Measurements from ENCODE around the gene SMIM27. TPM values are rescaled to one million over a fixed set of nuclear protein-coding genes. Genes with fewer than 3 reads are reported as not detected.
"Not testable (repeated sequence)": the region's sequence is repeated elsewhere in the genome, so short reads cannot be mapped to it uniquely, and the experiment has no call there.

The SMIM27 gene
- total RNA-seq, 1 donor from 2014 or later: 4.1 TPM

DNA sequence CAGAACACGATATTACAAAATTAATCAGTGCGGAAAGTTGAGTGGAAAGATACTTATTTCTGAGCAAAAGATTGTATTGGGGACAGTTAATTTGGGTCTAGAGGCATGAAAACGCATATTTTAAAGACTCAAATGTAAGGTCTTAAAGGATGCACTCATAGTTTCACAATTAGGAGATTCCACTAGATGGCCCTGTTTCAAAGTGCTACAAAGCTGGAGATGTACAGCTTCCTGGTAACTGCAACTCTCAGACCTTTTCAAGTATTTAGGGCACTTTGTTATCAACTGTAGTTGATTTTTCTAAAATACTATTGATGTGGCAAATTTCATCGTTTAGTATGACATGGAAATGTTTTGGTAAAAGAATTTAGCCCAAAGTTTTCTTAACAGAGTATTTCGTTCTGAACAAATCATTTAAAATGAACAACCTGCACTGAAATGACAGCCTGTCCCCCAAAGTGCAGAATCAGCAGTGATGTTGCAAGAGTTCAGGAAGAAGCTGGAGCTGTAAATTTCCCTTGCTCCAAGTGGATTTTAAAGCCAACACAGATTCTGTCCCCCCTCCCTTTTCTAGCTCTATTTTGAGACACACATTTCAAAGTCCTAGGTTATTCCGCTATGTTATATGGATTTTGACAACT lies 37.1 kb downstream of the SMIM27 start:
- Histone ChIP-seq H3K4me3 (ENCODE audit: low read depth, low read length) (no peak overlapping the region), H3K36me3 (ENCODE audit: control insufficient read depth, insufficient read depth, low read length) (no peaks in the 10 kb centered on the region), H3K27me3 (ENCODE audit: control insufficient read depth, insufficient read depth, low read length) (no peaks in the 10 kb centered on the region)
- DNase-seq (ENCODE audit: low read depth): peak; percentile 14
- TF ChIP-seq, protein P1, sequence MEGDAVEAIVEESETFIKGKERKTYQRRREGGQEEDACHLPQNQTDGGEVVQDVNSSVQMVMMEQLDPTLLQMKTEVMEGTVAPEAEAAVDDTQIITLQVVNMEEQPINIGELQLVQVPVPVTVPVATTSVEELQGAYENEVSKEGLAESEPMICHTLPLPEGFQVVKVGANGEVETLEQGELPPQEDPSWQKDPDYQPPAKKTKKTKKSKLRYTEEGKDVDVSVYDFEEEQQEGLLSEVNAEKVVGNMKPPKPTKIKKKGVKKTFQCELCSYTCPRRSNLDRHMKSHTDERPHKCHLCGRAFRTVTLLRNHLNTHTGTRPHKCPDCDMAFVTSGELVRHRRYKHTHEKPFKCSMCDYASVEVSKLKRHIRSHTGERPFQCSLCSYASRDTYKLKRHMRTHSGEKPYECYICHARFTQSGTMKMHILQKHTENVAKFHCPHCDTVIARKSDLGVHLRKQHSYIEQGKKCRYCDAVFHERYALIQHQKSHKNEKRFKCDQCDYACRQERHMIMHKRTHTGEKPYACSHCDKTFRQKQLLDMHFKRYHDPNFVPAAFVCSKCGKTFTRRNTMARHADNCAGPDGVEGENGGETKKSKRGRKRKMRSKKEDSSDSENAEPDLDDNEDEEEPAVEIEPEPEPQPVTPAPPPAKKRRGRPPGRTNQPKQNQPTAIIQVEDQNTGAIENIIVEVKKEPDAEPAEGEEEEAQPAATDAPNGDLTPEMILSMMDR (IDR thresholded peaks at IDR 0.05; ENCODE audit: insufficient read depth, low read length, poor library complexity, severe bottlenecking): peak; percentile 47

GRCh38 chr9:32590476-32590875 lies 38.3 kb downstream of the SMIM27 start:
- no peak for DNase-seq (ENCODE audit: low read depth)

GRCh38 chr9:32590898-32591297 lies 38.8 kb downstream of the SMIM27 start:
- no peak overlapping the region for H3K4me3 ChIP-seq (ENCODE audit: low read depth, low read length)
- no peak for DNase-seq (ENCODE audit: low read depth)
- TF ChIP-seq, protein P1 (IDR thresholded peaks at IDR 0.05; ENCODE audit: insufficient read depth, low read length, poor library complexity, severe bottlenecking): no peak
- H3K27me3 ChIP-seq (ENCODE audit: control insufficient read depth, insufficient read depth, low read length): no peaks in the 10 kb centered on the region
- no peaks in the 10 kb centered on the region for H3K36me3 ChIP-seq (ENCODE audit: control insufficient read depth, insufficient read depth, low read length)

More at GRCh38 chr9:32590476-32590875, 38.3 kb downstream of the SMIM27 start:
- no peaks in the 10 kb centered on the region for H3K27me3 ChIP-seq (ENCODE audit: control insufficient read depth, insufficient read depth, low read length)
- TF ChIP-seq, protein P1 (IDR thresholded peaks at IDR 0.05; ENCODE audit: insufficient read depth, low read length, poor library complexity, severe bottlenecking): no peak
- H3K36me3 ChIP-seq (ENCODE audit: control insufficient read depth, insufficient read depth, low read length): no peaks in the 10 kb centered on the region
- no peak overlapping the region for H3K4me3 ChIP-seq (ENCODE audit: low read depth, low read length)

- no peak for DNase-seq (ENCODE audit: low read depth)
- Histone ChIP-seq H3K4me3 (ENCODE audit: low read depth, low read length) (no peak overlapping the region), H3K27me3 (ENCODE audit: control insufficient read depth, insufficient read depth, low read length) (no peaks in the 10 kb centered on the region), H3K36me3 (ENCODE audit: control insufficient read depth, insufficient read depth, low read length) (no peaks in the 10 kb centered on the region)
- TF ChIP-seq, protein P1 (IDR thresholded peaks at IDR 0.05; ENCODE audit: insufficient read depth, low read length, poor library complexity, severe bottlenecking): no peak
Observed at GRCh38 chr9:32596096-32596865, 44.2 kb downstream of the SMIM27 start.

GRCh38 chr9:32596936-32597335 lies 44.8 kb downstream of the SMIM27 start:
- TF ChIP-seq, protein P1 (IDR thresholded peaks at IDR 0.05; ENCODE audit: insufficient read depth, low read length, poor library complexity, severe bottlenecking): no peak
- no peak for DNase-seq (ENCODE audit: low read depth)
- Histone ChIP-seq H3K4me3 (ENCODE audit: low read depth, low read length) (no peak overlapping the region), H3K36me3 (ENCODE audit: control insufficient read depth, insufficient read depth, low read length) (no peaks in the 10 kb centered on the region), H3K27me3 (ENCODE audit: control insufficient read depth, insufficient read depth, low read length) (no peaks in the 10 kb centered on the region)

DNA sequence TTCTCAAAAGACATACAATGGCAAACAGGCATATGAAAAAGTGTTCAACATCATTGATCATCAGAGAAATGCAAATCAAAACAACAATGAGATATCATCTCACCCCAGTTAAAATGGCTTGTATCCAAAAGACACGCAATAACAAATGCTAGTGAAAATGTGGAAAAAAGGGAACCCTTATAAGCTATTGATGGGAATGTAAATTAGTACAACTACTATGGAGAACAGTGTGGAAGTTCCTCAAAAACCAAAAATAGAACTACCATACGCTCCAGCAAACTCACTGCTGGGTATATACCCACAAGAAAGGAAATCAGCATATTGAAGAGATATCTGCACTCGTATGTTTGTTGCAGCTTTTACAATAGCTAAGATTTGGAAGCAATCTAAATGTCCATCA lies 46.9 kb downstream of the SMIM27 start:
- H3K36me3 ChIP-seq (ENCODE audit: control insufficient read depth, insufficient read depth, low read length); H3K4me3 ChIP-seq (ENCODE audit: low read depth, low read length); H3K27me3 ChIP-seq (ENCODE audit: control insufficient read depth, insufficient read depth, low read length): not testable (repeated sequence)

More for the DNA sequence above, 46.9 kb downstream of the SMIM27 start:
- not testable (repeated sequence) for DNase-seq (ENCODE audit: low read depth)

Other genes starting within 250 kb of the SMIM27 start
- 30.9 and 39.1 TPM in 2 replicates for gene ACO1, start 167.7 kb upstream of the SMIM27 start, total RNA-seq
- gene RIGI, start 26.1 kb upstream of the SMIM27 start, total RNA-seq: 17.4 and 18.7 TPM in 2 replicates
- gene TOPORS, start 259 bp downstream of the SMIM27 start, total RNA-seq: 15.4 and 17.0 TPM in 2 replicates
- gene NDUFB6, start 20.8 kb downstream of the SMIM27 start, total RNA-seq: 37.1 and 45.1 TPM in 2 replicates
- gene TAF1L, start 83.3 kb downstream of the SMIM27 start, total RNA-seq: under 0.01 TPM in 1 of 2 replicates, not detected in the other
- not detected in 2 replicates for gene TMEM215, start 231.2 kb downstream of the SMIM27 start, total RNA-seq

Data from kidney epithelial cell (primary cell).